Measurements from ENCODE around the gene TXNRD2.
A peak's percentile ranks its signal among the peaks of the same experiment; 100 is the strongest.

The TXNRD2 gene

GRCh38 chr22:19941365-19942082 lies at the start of gene TXNRD2, which contains the start of gene COMT:
TXNRD2 (minus strand) TSS chr22:19941818; CDS start chr22:19941803, 15 bp downstream.
COMT (plus strand) TSS chr22:19941772; CDS start chr22:19962527, 20,755 bp downstream.
- Histone ChIP-seq H3K27me3 (no peaks in the 10 kb centered on the region), H3K9me3 (no peaks in the 10 kb centered on the region), H3K4me3 (ENCODE audit: low read depth in 1 of 2, low read length in 1 of 2) (peak within 1 kb of the TSS; percentile 73 to 84), H3K27ac (peak within 1 kb of the TSS; percentile 63), H3K36me3 (no peaks in the 10 kb centered on the region), H3K4me1 (ENCODE audit: control insufficient read depth in 1 of 2, insufficient read depth in 1 of 2, low read depth in 1 of 2, low read length in 1 of 2) (peaks cover 33 to 46% of the 10 kb centered on the region in 2 experiments)
- TF ChIP-seq, protein P1, sequence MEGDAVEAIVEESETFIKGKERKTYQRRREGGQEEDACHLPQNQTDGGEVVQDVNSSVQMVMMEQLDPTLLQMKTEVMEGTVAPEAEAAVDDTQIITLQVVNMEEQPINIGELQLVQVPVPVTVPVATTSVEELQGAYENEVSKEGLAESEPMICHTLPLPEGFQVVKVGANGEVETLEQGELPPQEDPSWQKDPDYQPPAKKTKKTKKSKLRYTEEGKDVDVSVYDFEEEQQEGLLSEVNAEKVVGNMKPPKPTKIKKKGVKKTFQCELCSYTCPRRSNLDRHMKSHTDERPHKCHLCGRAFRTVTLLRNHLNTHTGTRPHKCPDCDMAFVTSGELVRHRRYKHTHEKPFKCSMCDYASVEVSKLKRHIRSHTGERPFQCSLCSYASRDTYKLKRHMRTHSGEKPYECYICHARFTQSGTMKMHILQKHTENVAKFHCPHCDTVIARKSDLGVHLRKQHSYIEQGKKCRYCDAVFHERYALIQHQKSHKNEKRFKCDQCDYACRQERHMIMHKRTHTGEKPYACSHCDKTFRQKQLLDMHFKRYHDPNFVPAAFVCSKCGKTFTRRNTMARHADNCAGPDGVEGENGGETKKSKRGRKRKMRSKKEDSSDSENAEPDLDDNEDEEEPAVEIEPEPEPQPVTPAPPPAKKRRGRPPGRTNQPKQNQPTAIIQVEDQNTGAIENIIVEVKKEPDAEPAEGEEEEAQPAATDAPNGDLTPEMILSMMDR (IDR thresholded peaks at IDR 0.05) = no peak

GRCh38 chr22:19991395-19991644 lies 49.7 kb upstream of the TXNRD2 start:
- Histone ChIP-seq H3K9me3 (no peaks in the 10 kb centered on the region), H3K4me3 (ENCODE audit: low read depth in 1 of 2, low read length in 1 of 2) (no peak overlapping the region), H3K27me3 (peaks cover 17% of the 10 kb centered on the region), H3K27ac (no peak overlapping the region), H3K4me1 (ENCODE audit: control insufficient read depth in 1 of 2, insufficient read depth in 1 of 2, low read depth in 1 of 2, low read length in 1 of 2) (peaks cover 5 to 7% of the 10 kb centered on the region in 2 experiments), H3K36me3 (no peaks in the 10 kb centered on the region)
- TF ChIP-seq, protein P1 (IDR thresholded peaks at IDR 0.05) = no peak

DNA sequence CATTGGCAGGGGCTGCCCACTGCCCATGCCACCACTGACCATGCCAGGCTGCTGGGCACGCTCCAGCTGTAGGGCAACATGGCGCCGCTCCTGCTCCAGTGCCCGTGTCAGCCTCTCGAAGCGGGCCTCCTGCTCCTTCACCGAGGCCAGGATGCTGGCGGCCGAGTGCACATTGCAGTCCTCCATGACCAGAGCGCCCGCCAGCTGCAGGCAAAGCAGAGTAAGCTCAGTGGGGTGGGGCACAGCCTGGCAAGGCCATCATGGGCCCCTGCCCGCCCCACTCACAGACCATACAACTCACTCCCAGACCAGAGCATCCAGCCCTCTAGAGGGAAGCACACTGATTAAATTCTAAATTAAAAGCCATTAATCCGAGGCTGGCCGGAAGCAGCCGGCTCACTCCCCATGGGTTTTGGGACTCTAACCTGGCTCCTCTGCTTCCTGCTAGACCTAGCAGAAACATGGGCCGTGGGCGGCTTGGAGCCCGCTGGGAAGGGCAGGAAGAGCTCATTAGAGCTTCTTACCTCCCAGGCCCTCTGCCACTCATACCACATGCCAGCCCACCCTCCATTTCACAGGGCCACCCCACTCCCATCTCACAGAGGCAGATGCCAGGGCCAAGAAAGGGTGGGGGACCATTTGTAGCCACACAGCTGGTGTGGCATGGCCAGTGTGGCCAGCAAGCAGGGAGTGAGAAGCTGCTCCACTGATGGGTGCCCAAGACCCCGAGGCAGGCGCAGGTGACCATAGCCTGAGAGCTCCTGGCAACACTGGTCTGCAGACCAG lies 49.2 kb upstream of the TXNRD2 start:
- Histone ChIP-seq H3K36me3 (no peaks in the 10 kb centered on the region), H3K27me3 (peaks cover 22% of the 10 kb centered on the region), H3K4me3 (ENCODE audit: low read depth in 1 of 2, low read length in 1 of 2) (no peak overlapping the region), H3K27ac (no peak overlapping the region), H3K9me3 (no peaks in the 10 kb centered on the region), H3K4me1 (ENCODE audit: control insufficient read depth in 1 of 2, insufficient read depth in 1 of 2, low read depth in 1 of 2, low read length in 1 of 2) (peaks cover 9 to 12% of the 10 kb centered on the region in 2 experiments)
- TF ChIP-seq, protein P1 (IDR thresholded peaks at IDR 0.05) = no peak

- H3K9me3 ChIP-seq = no peaks in the 10 kb centered on the region
- no peaks in the 10 kb centered on the region for H3K36me3 ChIP-seq
- no peak overlapping the region for H3K4me3 ChIP-seq (ENCODE audit: low read depth in 1 of 2, low read length in 1 of 2)
- no peak overlapping the region for H3K27ac ChIP-seq
- peaks cover 28% of the 10 kb centered on the region for H3K27me3 ChIP-seq
- peaks cover 9 to 12% of the 10 kb centered on the region in 2 experiments for H3K4me1 ChIP-seq (ENCODE audit: control insufficient read depth in 1 of 2, insufficient read depth in 1 of 2, low read depth in 1 of 2, low read length in 1 of 2)
- TF ChIP-seq, protein P1 (IDR thresholded peaks at IDR 0.05) = no peak
These were observed 48.6 kb upstream of the TXNRD2 start for GRCh38 chr22:19990188-19990587.

DNA sequence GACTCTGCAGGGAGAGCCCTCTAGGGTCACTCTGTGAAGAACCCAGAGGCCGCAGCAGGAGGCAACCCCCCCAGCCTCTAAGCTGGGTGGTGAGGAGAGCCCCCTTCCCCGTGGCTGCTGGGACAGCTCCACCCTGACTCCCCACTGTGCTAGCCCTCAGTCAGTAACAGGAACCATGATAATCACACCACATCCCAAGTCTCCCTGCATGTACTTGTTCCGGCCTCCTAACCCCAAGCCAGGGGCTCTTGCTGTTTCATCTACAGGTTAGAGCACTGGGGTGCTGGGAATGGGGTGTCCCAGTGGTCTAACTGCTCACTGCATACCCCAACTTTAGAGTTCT lies 48.1 kb upstream of the TXNRD2 start:
- TF ChIP-seq, protein P1 (IDR thresholded peaks at IDR 0.05) = no peak
- Histone ChIP-seq H3K27ac (no peak overlapping the region), H3K4me3 (ENCODE audit: low read depth in 1 of 2, low read length in 1 of 2) (no peak overlapping the region), H3K4me1 (ENCODE audit: control insufficient read depth in 1 of 2, insufficient read depth in 1 of 2, low read depth in 1 of 2, low read length in 1 of 2) (peaks cover 9 to 12% of the 10 kb centered on the region in 2 experiments), H3K36me3 (no peaks in the 10 kb centered on the region), H3K27me3 (peaks cover 31% of the 10 kb centered on the region), H3K9me3 (no peaks in the 10 kb centered on the region)
